Mesenchymal stem cell (in vitro differentiated cells and primary cell): ENCODE results near the gene DISC1.
"Not testable (repeated sequence)": the region's sequence is repeated elsewhere in the genome, so short reads cannot be mapped to it uniquely, and the experiment has no call there.

Experiments used
- DNase-seq: peaks from one replicate; pipeline ENCODE4 v3.0.0-alpha.2; 2013
- H2AFZ ChIP-seq: one replicate; pipeline ENCODE4 v1.6.1; 2013; ENCODE audit warnings: low read depth, mild to moderate bottlenecking, control low read depth, inconsistent platforms, low read length, moderate library complexity
- H2AK5ac ChIP-seq: 2 replicates; pipeline ENCODE4 v1.6.1; 2013; ENCODE audit warnings: low read length, moderate library complexity, mild to moderate bottlenecking, inconsistent platforms; ENCODE audit not compliant: severe bottlenecking
- H2BK120ac ChIP-seq: one replicate; pipeline ENCODE4 v1.6.1; 2013; ENCODE audit warnings: low read depth, mild to moderate bottlenecking, inconsistent platforms, low read length, moderate library complexity
- H2BK12ac ChIP-seq, 2 experiments: one replicate each; pipeline ENCODE4 v1.6.1; 2013; ENCODE audit warnings: inconsistent platforms in 2 of 2, low read length in 2 of 2, mild to moderate bottlenecking in 2 of 2, moderate library complexity in 2 of 2, control low read depth in 1 of 2
- H2BK15ac ChIP-seq: one replicate; pipeline ENCODE4 v1.6.1; 2013; ENCODE audit warnings: mild to moderate bottlenecking, low read depth, inconsistent platforms; ENCODE audit not compliant: poor library complexity, severe bottlenecking
- H2BK5ac ChIP-seq: 2 replicates; pipeline ENCODE4 v1.6.1; 2013; ENCODE audit warnings: low read depth, mild to moderate bottlenecking, low read length, control low read depth, inconsistent platforms; ENCODE audit not compliant: poor library complexity, severe bottlenecking
- H3K14ac ChIP-seq, 2 experiments: one replicate each; pipeline ENCODE4 v1.6.1; 2013; ENCODE audit warnings: inconsistent platforms in 2 of 2, low read length in 2 of 2, control low read depth in 1 of 2, mild to moderate bottlenecking in 1 of 2, moderate library complexity in 1 of 2
- H3K18ac ChIP-seq, 2 experiments: one replicate each; pipeline ENCODE4 v1.6.1; 2013; ENCODE audit warnings: inconsistent platforms in 2 of 2, low read length in 2 of 2, control low read depth in 1 of 2, low read depth in 1 of 2, mild to moderate bottlenecking in 1 of 2
- H3K23ac ChIP-seq, 2 experiments: one replicate each; pipeline ENCODE4 v1.6.1; 2013; ENCODE audit warnings: inconsistent platforms in 2 of 2, low read length in 2 of 2, mild to moderate bottlenecking in 2 of 2, moderate library complexity in 2 of 2, control low read depth in 1 of 2
- H3K27ac ChIP-seq: 2 replicates; pipeline ENCODE4 v1.5.1; 2013; ENCODE audit warnings: mild to moderate bottlenecking, moderate library complexity, low read length, control low read depth, inconsistent platforms; ENCODE audit not compliant: poor library complexity, severe bottlenecking
- H3K27me3 ChIP-seq, 2 experiments: 2 replicates each; pipeline versions ENCODE4 v1.6.1 to v1.7.0; 2013; ENCODE audit warnings: low read length in 2 of 2, mild to moderate bottlenecking in 2 of 2, moderate library complexity in 2 of 2, control low read depth in 1 of 2, inconsistent platforms in 1 of 2; ENCODE audit not compliant: control insufficient read depth in 1 of 2, insufficient read depth in 1 of 2
- H3K36me3 ChIP-seq, 2 experiments: 2 replicates each; pipeline versions ENCODE4 v1.6.1 to v1.7.0; 2013; ENCODE audit warnings: low read length in 2 of 2, control low read depth in 1 of 2, inconsistent platforms in 1 of 2, low read depth in 1 of 2, mild to moderate bottlenecking in 1 of 2; ENCODE audit not compliant: insufficient read depth in 2 of 2, control insufficient read depth in 1 of 2
- H3K4ac ChIP-seq, 2 experiments: one replicate each; pipeline ENCODE4 v1.6.1; 2013; ENCODE audit warnings: inconsistent platforms in 2 of 2, low read length in 2 of 2, mild to moderate bottlenecking in 2 of 2, moderate library complexity in 2 of 2, control low read depth in 1 of 2, low read depth in 1 of 2
- H3K4me1 ChIP-seq: 2 replicates; pipeline ENCODE4 v1.6.1; 2013; ENCODE audit warnings: low read depth, low read length, control low read depth; ENCODE audit not compliant: control insufficient read depth, insufficient read depth
- H3K4me2 ChIP-seq: 2 replicates; pipeline ENCODE4 v1.6.1; 2013; ENCODE audit warnings: low read length, mild to moderate bottlenecking, inconsistent platforms; ENCODE audit not compliant: poor library complexity, severe bottlenecking
- H3K4me3 ChIP-seq, 2 experiments: 2 replicates each; pipeline versions ENCODE4 v1.5.1 to v1.7.0; 2013; ENCODE audit warnings: low read length in 2 of 2, mild to moderate bottlenecking in 2 of 2, control low read depth in 1 of 2, low read depth in 1 of 2; ENCODE audit not compliant: insufficient read depth in 1 of 2
- H3K79me1 ChIP-seq: replicated peaks from 2 replicates; pipeline ENCODE4 v1.6.1; 2013; ENCODE audit warnings: mild to moderate bottlenecking, control low read depth, low read length, inconsistent platforms; ENCODE audit not compliant: poor library complexity, severe bottlenecking
- H3K9ac ChIP-seq: 2 replicates; pipeline ENCODE4 v1.7.0; 2013; ENCODE audit warnings: mild to moderate bottlenecking, low read length, moderate library complexity
- H3K9me3 ChIP-seq: 2 replicates; pipeline ENCODE4 v1.7.0; 2013; ENCODE audit warnings: mild to moderate bottlenecking, low read length; ENCODE audit not compliant: control insufficient read depth
- H4K8ac ChIP-seq: one replicate; pipeline ENCODE4 v1.6.1; 2013; ENCODE audit warnings: inconsistent platforms, mild to moderate bottlenecking, low read length, moderate library complexity
- H4K91ac ChIP-seq: one replicate; pipeline ENCODE4 v1.6.1; 2013; ENCODE audit warnings: mild to moderate bottlenecking, low read length, inconsistent platforms
- WGBS: methylation state at CpG from one replicate; pipeline ENCODE4 v1.1.7; 2013; ENCODE audit warnings: mixed read lengths; 5-methylcytosine and 5-hydroxymethylcytosine counted together

The DISC1 gene

GRCh38 chr1:231899713-231900435 is 273.3 kb downstream of the DISC1 start:
- H3K18ac ChIP-seq, result no peak overlapping the region
- 78% methylated on average over 7 of the region's 9 CpGs for WGBS
- DNase-seq, result no peak
- no peak overlapping the region for H4K8ac ChIP-seq
- no peak overlapping the region for H3K4ac ChIP-seq
- no peak overlapping the region for H3K9ac ChIP-seq
- H2BK15ac ChIP-seq, result no peak overlapping the region
- no peak overlapping the region for H2BK12ac ChIP-seq
- H3K4me2 ChIP-seq, result no peak overlapping the region
- no peaks in the 10 kb centered on the region for H3K9me3 ChIP-seq
- H3K23ac ChIP-seq, result no peak overlapping the region
- H2BK5ac ChIP-seq, result no peak overlapping the region
- no peaks in the 10 kb centered on the region for H3K36me3 ChIP-seq
- no peak overlapping the region for H4K91ac ChIP-seq
- H3K79me1 ChIP-seq, result peaks cover 10% of the 10 kb centered on the region
- H2AFZ ChIP-seq, result no peak overlapping the region
- no peak overlapping the region for H3K4me3 ChIP-seq
- H3K27me3 ChIP-seq, result no peaks in the 10 kb centered on the region
- peaks cover 2% of the 10 kb centered on the region for H3K4me1 ChIP-seq
- no peak overlapping the region for H3K14ac ChIP-seq
- no peak overlapping the region for H3K27ac ChIP-seq
- H2AK5ac ChIP-seq, result no peak overlapping the region
- no peak overlapping the region for H2BK120ac ChIP-seq

- no peak overlapping the region for H3K14ac ChIP-seq
- H4K8ac ChIP-seq, result no peak overlapping the region
- no peak overlapping the region for H3K23ac ChIP-seq
- H3K4ac ChIP-seq, result no peak overlapping the region
- H2AK5ac ChIP-seq, result no peak overlapping the region
- no peak overlapping the region for H2BK5ac ChIP-seq
- WGBS, result 92% methylated on average over 4 of the region's 4 CpGs
- H4K91ac ChIP-seq, result no peak overlapping the region
- no peak overlapping the region for H3K4me2 ChIP-seq
- no peak overlapping the region for H2AFZ ChIP-seq
- H3K4me1 ChIP-seq, result no peaks in the 10 kb centered on the region
- H2BK120ac ChIP-seq, result no peak overlapping the region
- H3K18ac ChIP-seq, result no peak overlapping the region
- no peak overlapping the region for H3K9ac ChIP-seq
- H2BK12ac ChIP-seq, result no peak overlapping the region
- DNase-seq, result no peak
- H3K36me3 ChIP-seq, result no peaks in the 10 kb centered on the region
- H3K79me1 ChIP-seq, result peaks cover 10% of the 10 kb centered on the region
- H3K9me3 ChIP-seq, result no peaks in the 10 kb centered on the region
- no peaks in the 10 kb centered on the region for H3K27me3 ChIP-seq
- no peak overlapping the region for H2BK15ac ChIP-seq
- no peak overlapping the region for H3K27ac ChIP-seq
- H3K4me3 ChIP-seq, result no peak overlapping the region
Measured at GRCh38 chr1:231903586-231904081, 277.0 kb downstream of the DISC1 start.

- not testable (repeated sequence) for H4K91ac ChIP-seq, H2BK12ac ChIP-seq, H3K18ac ChIP-seq, H2AK5ac ChIP-seq, H3K27me3 ChIP-seq, H2AFZ ChIP-seq, H3K14ac ChIP-seq, H3K4me2 ChIP-seq, H2BK5ac ChIP-seq, H3K4me3 ChIP-seq, H3K79me1 ChIP-seq, DNase-seq, H3K4me1 ChIP-seq, H3K9me3 ChIP-seq, H3K23ac ChIP-seq, H3K27ac ChIP-seq, H3K36me3 ChIP-seq, H2BK120ac ChIP-seq, H2BK15ac ChIP-seq, H4K8ac ChIP-seq, H3K4ac ChIP-seq, H3K9ac ChIP-seq
- WGBS, result no CpG with 5 or more reads among the region's 2 CpGs
Measured at GRCh38 chr1:231907310-231907709, 280.7 kb downstream of the DISC1 start.

- H2BK120ac ChIP-seq, result no peak overlapping the region
- peaks cover 19% of the 10 kb centered on the region for H3K79me1 ChIP-seq
- peak overlapping the region; percentile 39 for H4K91ac ChIP-seq
- H3K23ac ChIP-seq, result no peak overlapping the region
- 91% methylated on average over 7 of the region's 7 CpGs for WGBS
- DNase-seq, result no peak
- no peak overlapping the region for H3K14ac ChIP-seq
- no peaks in the 10 kb centered on the region for H3K27me3 ChIP-seq
- H3K9ac ChIP-seq, result no peak overlapping the region
- no peak overlapping the region for H2BK12ac ChIP-seq
- peaks cover 6% of the 10 kb centered on the region for H3K4me1 ChIP-seq
- no peak overlapping the region for H2AK5ac ChIP-seq
- no peak overlapping the region for H3K18ac ChIP-seq
- H2BK15ac ChIP-seq, result no peak overlapping the region
- no peak overlapping the region for H3K4me3 ChIP-seq
- H3K4me2 ChIP-seq, result no peak overlapping the region
- peak overlapping the region; percentile 76 for H4K8ac ChIP-seq
- no peak overlapping the region for H2AFZ ChIP-seq
- peak overlapping the region in 1 of 2 experiments; percentile 54 for H3K4ac ChIP-seq
- no peaks in the 10 kb centered on the region for H3K9me3 ChIP-seq
- no peaks in the 10 kb centered on the region for H3K36me3 ChIP-seq
- H3K27ac ChIP-seq, result no peak overlapping the region
- H2BK5ac ChIP-seq, result no peak overlapping the region
Measured at GRCh38 chr1:231913493-231913892, 286.9 kb downstream of the DISC1 start.
